GM12873 (cell line): ENCODE data around the gene KIAA0825.
A peak's percentile ranks its signal among the peaks of the same experiment; 100 is the strongest.

Source experiments
- CTCF ChIP-seq: IDR thresholded peaks from 2 replicates; pipeline ENCODE4 v1.5.1; 2012; ENCODE audit warnings: low read depth, mild to moderate bottlenecking, moderate library complexity, low read length, control low read depth; ENCODE audit not compliant: insufficient read depth; ENCODE audit errors: missing control alignments

Gene KIAA0825

GRCh38 chr5:94544875-94545547 lies 73.4 kb downstream of the KIAA0825 start:
- no peak for TF ChIP-seq CTCF

GRCh38 chr5:94544031-94544650 lies 74.3 kb downstream of the KIAA0825 start:
- no peak for TF ChIP-seq CTCF

GRCh38 chr5:94540856-94541494 lies 77.4 kb downstream of the KIAA0825 start:
- no peak for TF ChIP-seq CTCF

- no peak for TF ChIP-seq CTCF
Observed at GRCh38 chr5:94538260-94538659, 80.1 kb downstream of the KIAA0825 start.

- no peak for TF ChIP-seq CTCF
Observed at GRCh38 chr5:94526706-94527105, 91.7 kb downstream of the KIAA0825 start.

GRCh38 chr5:94524841-94525697 lies 93.3 kb downstream of the KIAA0825 start:
- peak; percentile 64 for TF ChIP-seq CTCF

GRCh38 chr5:94523018-94523417 lies 95.4 kb downstream of the KIAA0825 start:
- TF ChIP-seq CTCF = no peak
